Tibial nerve (tissue), 4 donors: ENCODE results near the gene NCOR1. TPM values are rescaled to one million over a fixed set of nuclear protein-coding genes. Genes with fewer than 3 reads are reported as not detected.

Experiments used
- DNase-seq, 2 donors: peaks; one replicate each; pipeline ENCODE4 v3.0.0-alpha.2; 2019; ENCODE audit warnings: low spot score in 2 of 2
- H3K27ac ChIP-seq, 4 donors: fragments of 200-600 bp; sonication (generic) in 3 of 4; one replicate each; pipeline ENCODE4 v1.5.1; 2017 to 2019; ENCODE audit warnings: mild to moderate bottlenecking in 1 of 4
- H3K27me3 ChIP-seq, 2 donors: fragments of 200-600 bp; sonication (generic) in 1 of 2; one replicate each; pipeline versions ENCODE4 v1.5.1 to v1.6.0; 2017 to 2019
- H3K36me3 ChIP-seq, 3 donors: fragments of 200-600 bp; sonication (generic); one replicate each; pipeline ENCODE4 v1.5.1; 2018 to 2019
- H3K4me1 ChIP-seq, 4 donors: fragments of 200-600 bp; sonication (generic) in 3 of 4; one replicate each; pipeline ENCODE4 v1.5.1; 2017 to 2019
- H3K4me3 ChIP-seq, 4 donors: fragments of 200-600 bp; sonication (generic) in 3 of 4; one replicate each; pipeline ENCODE4 v1.5.1; 2017 to 2019; ENCODE audit warnings: mild to moderate bottlenecking in 1 of 4, moderate library complexity in 1 of 4
- H3K9me3 ChIP-seq, 4 donors: fragments of 200-600 bp; sonication (generic) in 3 of 4; one replicate each; pipeline ENCODE4 v1.5.1; 2017 to 2019
- CTCF ChIP-seq, 5 experiments: fragments of 200-600 bp in 3 of 5; fragments of 450-650 bp in 2 of 5; sonication (generic) in 3 of 5; IDR thresholded peaks; one replicate each; pipeline ENCODE4 v1.5.1; 2016 to 2019; ENCODE audit warnings: antibody characterized with exemption in 5 of 5, mild to moderate bottlenecking in 3 of 5, moderate library complexity in 2 of 5
- EP300 ChIP-seq, 2 donors: sonication (generic); formaldehyde crosslinking; IDR thresholded peaks; one replicate each; pipeline ENCODE4 v1.6.1; 2017; ENCODE audit warnings: antibody characterized with exemption in 2 of 2, mild to moderate bottlenecking in 1 of 2
- POLR2A ChIP-seq, 2 donors: fragments of 450-650 bp; IDR thresholded peaks; one replicate each; pipeline ENCODE4 v1.6.1; 2017; ENCODE audit warnings: antibody characterized with exemption in 2 of 2, mild to moderate bottlenecking in 2 of 2, moderate library complexity in 2 of 2
- WGBS, 2 donors: methylation state at CpG; one replicate each; pipeline ENCODE4 v1.1.5; 2018; 5-methylcytosine and 5-hydroxymethylcytosine counted together
- small RNA-seq: library from RNA; depleted of rRNA; stranded (forward); fragments of <200 nt; gene quantifications from one replicate; pipeline ENCODE3, GENCODE V24; 2016
- total RNA-seq, 4 donors: library from RNA; depleted of rRNA; stranded (reverse); fragments of >200 nt; gene quantifications; one replicate each; pipeline ENCODE4 v1.1.0, GENCODE V29; 2016

NCOR1 gene
- total RNA-seq, 4 donors from 2014 or later, result 115 to 248 (median 169) TPM

GRCh38 chr17:15996322-15996721 is 219.0 kb downstream of the NCOR1 start:
- Histone ChIP-seq H3K4me3 (no peak overlapping the region), H3K4me1 (peaks cover 0 to 20% (median 10%) of the 10 kb centered on the region in 4 donors), H3K36me3 (peaks cover 0 to 16% (median 0%) of the 10 kb centered on the region in 3 donors), H3K27me3 (no peaks in the 10 kb centered on the region), H3K27ac (no peak overlapping the region), H3K9me3 (no peaks in the 10 kb centered on the region)
- 77 to 88% methylated on average over 6 of the region's 6 CpGs for WGBS, 2 donors
- TF ChIP-seq POLR2A (IDR thresholded peaks at IDR 0.05), result no peak
- no peak for TF ChIP-seq CTCF (IDR thresholded peaks at IDR 0.05)
- TF ChIP-seq EP300 (IDR thresholded peaks at IDR 0.05), result no peak
- no peak for DNase-seq

- no peak for DNase-seq
- H3K27me3 ChIP-seq, result no peaks in the 10 kb centered on the region
- WGBS, 2 donors, result 80 to 83% methylated on average over 5 of the region's 5 CpGs
- TF ChIP-seq EP300 (IDR thresholded peaks at IDR 0.05) (no peak), POLR2A (IDR thresholded peaks at IDR 0.05) (no peak), CTCF (IDR thresholded peaks at IDR 0.05) (no peak)
- no peak overlapping the region for H3K4me3 ChIP-seq
- no peaks in the 10 kb centered on the region for H3K4me1 ChIP-seq
- no peak overlapping the region for H3K27ac ChIP-seq
- H3K36me3 ChIP-seq, result peaks cover 0 to 88% (median 17%) of the 10 kb centered on the region in 3 donors
- no peaks in the 10 kb centered on the region for H3K9me3 ChIP-seq
Observed at GRCh38 chr17:15981646-15982580, 233.4 kb downstream of the NCOR1 start.

- no peak for DNase-seq
- Histone ChIP-seq H3K4me3 (no peak overlapping the region), H3K36me3 (peaks cover 0 to 88% (median 18%) of the 10 kb centered on the region in 3 donors), H3K27me3 (no peaks in the 10 kb centered on the region), H3K9me3 (no peaks in the 10 kb centered on the region), H3K4me1 (no peaks in the 10 kb centered on the region), H3K27ac (no peak overlapping the region)
- 45 to 65% methylated on average over 2 of the region's 2 CpGs for WGBS, 2 donors
- TF ChIP-seq POLR2A (IDR thresholded peaks at IDR 0.05) (no peak), EP300 (IDR thresholded peaks at IDR 0.05) (no peak), CTCF (IDR thresholded peaks at IDR 0.05) (no peak)
Observed at GRCh38 chr17:15981208-15981607, 234.1 kb downstream of the NCOR1 start.

Small RNA genes within 50 kb of the gene (small RNA-seq; reads per million reads assigned to genes)
- gene RNU6-314P (not detected), gene RNU6-862P (not detected)

Other genes with a start within 250 kb of the NCOR1 start
- gene ZSWIM7, start 215.8 kb downstream of the NCOR1 start, total RNA-seq, result 10 to 100 TPM in 3 of 4 donors, 1 to 10 TPM in 1; 7.0 to 31.2 (median 17.4) TPM
- 100 to 1,000 TPM in 3 of 4 donors, 10 to 100 TPM in 1; 88.3 to 152 (median 124) TPM for gene TTC19, start 215.7 kb downstream of the NCOR1 start, total RNA-seq
- 10 to 100 TPM; 42.4 to 87.6 (median 66.1) TPM for gene PIGL, start 1.7 kb upstream of the NCOR1 start, total RNA-seq
- gene CENPV, start 137.9 kb upstream of the NCOR1 start, total RNA-seq, result 10 to 100 TPM in 3 of 4 donors, 1 to 10 TPM in 1; 8.5 to 23.1 (median 12.8) TPM
- 100 to 1,000 TPM; 435 to 666 (median 472) TPM for gene UBB, start 165.6 kb upstream of the NCOR1 start, total RNA-seq
- gene TRPV2, start 200.0 kb upstream of the NCOR1 start, total RNA-seq, result 10 to 100 TPM; 10.5 to 19.9 (median 16.9) TPM